Dermis blood vessel endothelial cell (primary cell): ENCODE measurements around the gene PRR23C. TPM values are rescaled to one million over a fixed set of nuclear protein-coding genes. Genes with fewer than 3 reads are reported as not detected.
"Not testable (repeated sequence)": the region's sequence is repeated elsewhere in the genome, so short reads cannot be mapped to it uniquely, and the experiment has no call there.

Source experiments
- DNase-seq: peaks from one replicate; pipeline ENCODE4 v3.0.0; 2010
- total RNA-seq: library from RNA; depleted of rRNA; stranded (reverse); fragments of >200 nt; gene quantifications from 2 replicates; pipeline ENCODE4 v1.2.3, GENCODE V29; 2014

Gene PRR23C
- not detected in 2 replicates for total RNA-seq

- no peak for DNase-seq
These were observed at the start of gene PRR23C for GRCh38 chr3:139044366-139045210. Gene PRR23C, minus strand, starts transcription at chr3:139044892. Its CDS starts 272 bp downstream, at chr3:139044620.

- no peak for DNase-seq
These were observed 49.1 kb upstream of the PRR23C start for GRCh38 chr3:139093840-139094239.

GRCh38 chr3:139088462-139089324 lies 44.0 kb upstream of the PRR23C start:
- no peak for DNase-seq

- DNase-seq = no peak
These were observed 42.9 kb upstream of the PRR23C start for GRCh38 chr3:139087621-139088020.

GRCh38 chr3:139084176-139084575 lies 39.5 kb upstream of the PRR23C start:
- DNase-seq = no peak

- no peak for DNase-seq
These were observed 29.9 kb upstream of the PRR23C start for GRCh38 chr3:139074565-139075115.

- no peak for DNase-seq
These were observed 18.2 kb upstream of the PRR23C start for GRCh38 chr3:139062918-139063317.

GRCh38 chr3:139052802-139053600 lies 8.3 kb upstream of the PRR23C start:
- DNase-seq = no peak

GRCh38 chr3:139043554-139044365 lies 932 bp downstream of the PRR23C start:
- no peak for DNase-seq

- DNase-seq = no peak
These were observed 7.2 kb downstream of the PRR23C start for GRCh38 chr3:139037478-139037877.

- no peak for DNase-seq
These were observed 12.2 kb downstream of the PRR23C start for GRCh38 chr3:139032326-139033002.

GRCh38 chr3:139030576-139030975 lies 14.1 kb downstream of the PRR23C start:
- DNase-seq = not testable (repeated sequence)

GRCh38 chr3:139024968-139025367 lies 19.7 kb downstream of the PRR23C start:
- no peak for DNase-seq

GRCh38 chr3:139020868-139021234 lies 23.8 kb downstream of the PRR23C start, which contains the start of gene PRR23B:
Gene PRR23B, minus strand, starts transcription at chr3:139020926. Its CDS starts 265 bp downstream, at chr3:139020661.
- DNase-seq = no peak

GRCh38 chr3:139020036-139020867 lies 24.4 kb downstream of the PRR23C start:
- DNase-seq = no peak

- no peak for DNase-seq
These were observed 28.2 kb downstream of the PRR23C start for GRCh38 chr3:139016430-139017048.

GRCh38 chr3:139006051-139006716 lies 38.5 kb downstream of the PRR23C start, which contains the start of gene PRR23A:
Gene PRR23A, minus strand, starts transcription at chr3:139006268. Its CDS starts 0 bp downstream, at chr3:139006268.
- DNase-seq = no peak

- no peak for DNase-seq
These were observed 39.2 kb downstream of the PRR23C start for GRCh38 chr3:139005356-139005993.
